Neural cell (in vitro differentiated cells): ENCODE results near the gene INO80D. TPM values are rescaled to one million over a fixed set of nuclear protein-coding genes. Genes with fewer than 3 reads are reported as not detected.

ENCODE experiments used
- H2AFZ ChIP-seq: fragments of 200-600, 300-800 bp; sonication (generic), shearing (Covaris generic); 2 replicates; pipeline ENCODE4 v1.6.0; 2014; ENCODE audit warnings: low read depth, mild to moderate bottlenecking, antibody characterized with exemption, low read length, moderate library complexity
- H3F3A ChIP-seq: fragments of 200-600 bp; shearing (Covaris generic); 2 replicates; pipeline ENCODE4 v1.6.1; 2016; ENCODE audit warnings: mild to moderate bottlenecking, moderate library complexity, mixed read lengths, antibody characterized with exemption, low read length; ENCODE audit not compliant: insufficient read depth, poor library complexity, severe bottlenecking
- H3K27ac ChIP-seq: fragments of 200-600, 300-800 bp; sonication (generic), shearing (Covaris generic); 2 replicates; pipeline ENCODE4 v1.5.1; 2014; ENCODE audit warnings: mild to moderate bottlenecking, low read length, moderate library complexity
- H3K27me3 ChIP-seq: fragments of 300-800, 200-600 bp; sonication (generic), shearing (Covaris generic); 2 replicates; pipeline ENCODE4 v1.6.0; 2014; ENCODE audit warnings: mild to moderate bottlenecking, low read depth, low read length, moderate library complexity; ENCODE audit not compliant: insufficient read depth
- H3K36me3 ChIP-seq: fragments of 300-800, 200-600 bp; sonication (generic), shearing (Covaris generic); 2 replicates; pipeline ENCODE4 v1.5.1; 2014; ENCODE audit warnings: mild to moderate bottlenecking, antibody characterized with exemption, low read length, moderate library complexity; ENCODE audit not compliant: insufficient read depth
- H3K4me2 ChIP-seq: fragments of 300-800, 200-600 bp; sonication (generic), shearing (Covaris generic); 2 replicates; pipeline ENCODE4 v1.6.0; 2014; ENCODE audit warnings: mild to moderate bottlenecking, low read length
- H3K4me3 ChIP-seq: fragments of 300-800, 200-600 bp; sonication (generic), shearing (Covaris generic); 2 replicates; pipeline ENCODE4 v1.5.1; 2014; ENCODE audit warnings: mild to moderate bottlenecking, low read length, moderate library complexity
- H3K79me2 ChIP-seq: fragments of 200-600 bp; shearing (Covaris generic); replicated peaks from 2 replicates; pipeline ENCODE4 v1.6.0; 2014; ENCODE audit warnings: mild to moderate bottlenecking, low read length, moderate library complexity; ENCODE audit not compliant: insufficient read depth
- H3K9ac ChIP-seq: fragments of 300-800, 200-600 bp; sonication (generic), shearing (Covaris generic); 2 replicates; pipeline ENCODE4 v1.6.1; 2016; ENCODE audit warnings: mild to moderate bottlenecking, low read length, mixed read lengths
- H3K9me2 ChIP-seq: fragments of 200-600 bp; shearing (Covaris generic); 2 replicates; pipeline ENCODE4 v1.6.1; 2016; ENCODE audit warnings: mild to moderate bottlenecking, low read length, mixed read lengths; ENCODE audit not compliant: insufficient read depth
- H3K9me3 ChIP-seq: fragments of 200-600, 300-800 bp; sonication (generic), shearing (Covaris generic); 2 replicates; pipeline ENCODE4 v1.6.1; 2016; ENCODE audit warnings: mild to moderate bottlenecking, mixed run types, low read length, moderate library complexity, mixed read lengths
- H4K20me1 ChIP-seq: fragments of 200-600 bp; shearing (Covaris generic); 2 replicates; pipeline ENCODE4 v1.6.1; 2016; ENCODE audit warnings: mild to moderate bottlenecking, mixed run types; ENCODE audit not compliant: insufficient read depth
- EP300 ChIP-seq: fragments of 450-650 bp; conservative IDR thresholded peaks from 2 replicates; pipeline ENCODE4 v1.6.1; 2014; ENCODE audit warnings: antibody characterized with exemption, mild to moderate bottlenecking, moderate library complexity; ENCODE audit not compliant: poor library complexity, severe bottlenecking
- EZH2 ChIP-seq: fragments of 200-600, 300-800 bp; shearing (Covaris generic), sonication (generic); IDR thresholded peaks from 2 replicates; pipeline ENCODE4 v1.6.1; 2014; ENCODE audit warnings: antibody characterized with exemption, low read length, borderline replicate concordance, mild to moderate bottlenecking; ENCODE audit not compliant: insufficient read depth, poor library complexity, severe bottlenecking
- MXI1 ChIP-seq: fragments of 450-650 bp; conservative IDR thresholded peaks from 2 replicates; pipeline ENCODE4 v1.6.1; 2014; ENCODE audit warnings: antibody characterized with exemption, mild to moderate bottlenecking; ENCODE audit not compliant: poor library complexity, severe bottlenecking
- POLR2AphosphoS5 ChIP-seq: IDR thresholded peaks from 2 replicates; pipeline ENCODE4 v1.6.1; 2012
- RAD21 ChIP-seq: fragments of 450-650 bp; conservative IDR thresholded peaks from 2 replicates; pipeline ENCODE4 v1.6.1; 2014; ENCODE audit warnings: antibody characterized with exemption, mild to moderate bottlenecking, moderate library complexity
- SMC3 ChIP-seq: fragments of 450-650 bp; conservative IDR thresholded peaks from 2 replicates; pipeline ENCODE4 v1.6.1; 2014; ENCODE audit warnings: antibody characterized with exemption, mild to moderate bottlenecking, moderate library complexity; ENCODE audit not compliant: poor library complexity
- TAF1 ChIP-seq: IDR thresholded peaks from 2 replicates; pipeline ENCODE4 v1.6.1; 2012; ENCODE audit warnings: low read depth
- polyA plus RNA-seq: library from polyadenylated mRNA; depleted of rRNA; stranded (reverse); fragments of >200 nt; gene quantifications from 2 replicates; pipeline ENCODE4 v1.2.3, GENCODE V29; 2014
- TF ChIP-seq, protein P1 (sequence below): IDR thresholded peaks from 2 replicates; pipeline ENCODE4 v1.6.1; 2012; ENCODE audit warnings: borderline replicate concordance
- TF ChIP-seq, protein P2 (sequence below): fragments of 450-650 bp; IDR thresholded peaks from 2 replicates; pipeline ENCODE4 v1.5.1; 2014; ENCODE audit warnings: antibody characterized with exemption, mild to moderate bottlenecking, moderate library complexity; ENCODE audit not compliant: poor library complexity, severe bottlenecking

INO80D gene
- polyA plus RNA-seq, 1 donor from 2014 or later: 8.7 TPM

DNA sequence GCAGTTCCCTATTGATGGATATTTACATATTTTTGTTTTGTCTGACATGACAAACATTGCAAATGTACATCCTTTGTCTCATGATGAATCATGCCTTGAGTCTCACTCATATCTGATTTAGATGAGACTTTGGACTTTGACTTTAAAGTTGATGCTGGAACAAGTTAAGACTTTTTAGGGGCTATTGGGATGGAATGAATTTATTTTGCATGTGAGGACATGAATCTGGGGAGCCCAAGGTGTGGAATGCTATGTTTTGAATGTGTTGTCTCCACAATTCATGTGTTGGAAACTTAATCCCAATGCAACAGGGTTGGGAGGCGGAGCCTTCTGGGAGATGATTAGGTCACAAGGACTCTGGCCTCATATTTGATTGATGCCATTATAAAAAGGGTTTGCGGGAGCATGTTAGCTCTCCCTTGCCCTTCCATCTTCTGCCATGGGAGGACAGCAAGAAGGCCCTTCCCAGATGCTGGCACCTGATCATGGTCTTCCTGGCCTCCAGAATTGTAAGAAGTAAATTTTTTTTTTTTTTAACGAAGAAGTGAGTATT, 29.1 kb upstream of the INO80D start:
- H3K4me3 ChIP-seq: no peak overlapping the region
- no peak overlapping the region for H3K4me2 ChIP-seq
- H3K9me2 ChIP-seq: no peaks in the 10 kb centered on the region
- H4K20me1 ChIP-seq: no peaks in the 10 kb centered on the region
- no peak overlapping the region for H2AFZ ChIP-seq
- TF ChIP-seq EZH2: no peak
- no peak for TF ChIP-seq EP300
- no peak for TF ChIP-seq POLR2AphosphoS5
- no peak for TF ChIP-seq RAD21
- TF ChIP-seq SMC3: no peak
- no peak overlapping the region for H3K27ac ChIP-seq
- no peak overlapping the region for H3K9ac ChIP-seq
- no peaks in the 10 kb centered on the region for H3K9me3 ChIP-seq
- no peaks in the 10 kb centered on the region for H3K79me2 ChIP-seq
- H3K27me3 ChIP-seq: no peaks in the 10 kb centered on the region
- peaks cover 2% of the 10 kb centered on the region for H3K36me3 ChIP-seq
- H3F3A ChIP-seq: no peaks in the 10 kb centered on the region

DNA sequence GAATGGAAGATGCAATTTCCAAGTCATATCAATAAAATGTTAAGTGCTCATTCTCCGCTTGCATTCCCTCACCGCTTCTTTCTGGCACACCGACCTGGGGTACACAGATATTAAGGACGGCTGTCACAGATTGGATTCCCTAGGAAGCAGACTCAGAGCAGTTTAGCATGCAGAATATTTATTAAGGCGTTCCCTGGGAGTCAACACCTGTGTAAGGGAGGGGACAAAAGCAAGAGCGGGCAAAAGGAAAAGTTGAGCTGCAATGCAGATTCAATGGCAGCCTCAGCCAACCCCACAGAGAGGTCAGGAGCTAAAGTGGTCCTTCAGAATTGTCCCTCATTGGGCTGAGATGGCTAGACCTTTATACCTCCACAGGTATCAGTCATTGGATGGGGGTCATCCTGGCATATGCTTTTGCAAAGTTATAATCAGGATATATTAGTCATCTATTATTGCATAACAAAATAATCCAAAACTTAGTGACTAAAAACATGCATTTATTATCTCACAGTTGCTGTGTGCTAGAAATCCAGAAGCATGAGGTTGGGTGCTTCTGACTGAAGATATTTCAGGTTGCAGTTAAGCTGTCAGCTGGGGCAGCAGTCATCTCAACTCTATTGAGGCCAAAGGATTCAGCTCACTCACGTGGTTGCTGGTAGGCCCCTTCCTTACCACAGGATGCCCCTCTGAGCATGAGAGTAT, 27.0 kb upstream of the INO80D start:
- H3K9me2 ChIP-seq: no peaks in the 10 kb centered on the region
- H2AFZ ChIP-seq: no peak overlapping the region
- H3K9me3 ChIP-seq: no peaks in the 10 kb centered on the region
- no peak overlapping the region for H3K4me2 ChIP-seq
- no peaks in the 10 kb centered on the region for H4K20me1 ChIP-seq
- TF ChIP-seq, protein P1, sequence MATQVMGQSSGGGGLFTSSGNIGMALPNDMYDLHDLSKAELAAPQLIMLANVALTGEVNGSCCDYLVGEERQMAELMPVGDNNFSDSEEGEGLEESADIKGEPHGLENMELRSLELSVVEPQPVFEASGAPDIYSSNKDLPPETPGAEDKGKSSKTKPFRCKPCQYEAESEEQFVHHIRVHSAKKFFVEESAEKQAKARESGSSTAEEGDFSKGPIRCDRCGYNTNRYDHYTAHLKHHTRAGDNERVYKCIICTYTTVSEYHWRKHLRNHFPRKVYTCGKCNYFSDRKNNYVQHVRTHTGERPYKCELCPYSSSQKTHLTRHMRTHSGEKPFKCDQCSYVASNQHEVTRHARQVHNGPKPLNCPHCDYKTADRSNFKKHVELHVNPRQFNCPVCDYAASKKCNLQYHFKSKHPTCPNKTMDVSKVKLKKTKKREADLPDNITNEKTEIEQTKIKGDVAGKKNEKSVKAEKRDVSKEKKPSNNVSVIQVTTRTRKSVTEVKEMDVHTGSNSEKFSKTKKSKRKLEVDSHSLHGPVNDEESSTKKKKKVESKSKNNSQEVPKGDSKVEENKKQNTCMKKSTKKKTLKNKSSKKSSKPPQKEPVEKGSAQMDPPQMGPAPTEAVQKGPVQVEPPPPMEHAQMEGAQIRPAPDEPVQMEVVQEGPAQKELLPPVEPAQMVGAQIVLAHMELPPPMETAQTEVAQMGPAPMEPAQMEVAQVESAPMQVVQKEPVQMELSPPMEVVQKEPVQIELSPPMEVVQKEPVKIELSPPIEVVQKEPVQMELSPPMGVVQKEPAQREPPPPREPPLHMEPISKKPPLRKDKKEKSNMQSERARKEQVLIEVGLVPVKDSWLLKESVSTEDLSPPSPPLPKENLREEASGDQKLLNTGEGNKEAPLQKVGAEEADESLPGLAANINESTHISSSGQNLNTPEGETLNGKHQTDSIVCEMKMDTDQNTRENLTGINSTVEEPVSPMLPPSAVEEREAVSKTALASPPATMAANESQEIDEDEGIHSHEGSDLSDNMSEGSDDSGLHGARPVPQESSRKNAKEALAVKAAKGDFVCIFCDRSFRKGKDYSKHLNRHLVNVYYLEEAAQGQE: no peak
- no peak for TF ChIP-seq EP300
- TF ChIP-seq TAF1: no peak
- TF ChIP-seq, protein P2, sequence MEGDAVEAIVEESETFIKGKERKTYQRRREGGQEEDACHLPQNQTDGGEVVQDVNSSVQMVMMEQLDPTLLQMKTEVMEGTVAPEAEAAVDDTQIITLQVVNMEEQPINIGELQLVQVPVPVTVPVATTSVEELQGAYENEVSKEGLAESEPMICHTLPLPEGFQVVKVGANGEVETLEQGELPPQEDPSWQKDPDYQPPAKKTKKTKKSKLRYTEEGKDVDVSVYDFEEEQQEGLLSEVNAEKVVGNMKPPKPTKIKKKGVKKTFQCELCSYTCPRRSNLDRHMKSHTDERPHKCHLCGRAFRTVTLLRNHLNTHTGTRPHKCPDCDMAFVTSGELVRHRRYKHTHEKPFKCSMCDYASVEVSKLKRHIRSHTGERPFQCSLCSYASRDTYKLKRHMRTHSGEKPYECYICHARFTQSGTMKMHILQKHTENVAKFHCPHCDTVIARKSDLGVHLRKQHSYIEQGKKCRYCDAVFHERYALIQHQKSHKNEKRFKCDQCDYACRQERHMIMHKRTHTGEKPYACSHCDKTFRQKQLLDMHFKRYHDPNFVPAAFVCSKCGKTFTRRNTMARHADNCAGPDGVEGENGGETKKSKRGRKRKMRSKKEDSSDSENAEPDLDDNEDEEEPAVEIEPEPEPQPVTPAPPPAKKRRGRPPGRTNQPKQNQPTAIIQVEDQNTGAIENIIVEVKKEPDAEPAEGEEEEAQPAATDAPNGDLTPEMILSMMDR: no peak
- no peak for TF ChIP-seq EZH2
- TF ChIP-seq SMC3: no peak
- no peak for TF ChIP-seq POLR2AphosphoS5
- TF ChIP-seq MXI1: no peak
- no peak for TF ChIP-seq RAD21
- no peaks in the 10 kb centered on the region for H3F3A ChIP-seq
- no peaks in the 10 kb centered on the region for H3K36me3 ChIP-seq
- no peaks in the 10 kb centered on the region for H3K27me3 ChIP-seq
- H3K27ac ChIP-seq: no peak overlapping the region
- H3K4me3 ChIP-seq: no peak overlapping the region
- no peak overlapping the region for H3K9ac ChIP-seq
- no peaks in the 10 kb centered on the region for H3K79me2 ChIP-seq
